Inferior parietal cortex (tissue), 1 donor: Measurements from ENCODE around the gene ARHGEF28.

Source experiments
- DNase-seq: peaks from one replicate; pipeline ENCODE4 v3.0.0-alpha.2; 2016; ENCODE audit errors: extremely low spot score

Gene ARHGEF28

GRCh38 chr5:73960426-73960825 is 334.4 kb downstream of the ARHGEF28 start:
- no peak for DNase-seq

- DNase-seq: no peak
Measured at GRCh38 chr5:73962801-73963425, 336.9 kb downstream of the ARHGEF28 start.

GRCh38 chr5:73964352-73964865 is 338.4 kb downstream of the ARHGEF28 start:
- DNase-seq: no peak

GRCh38 chr5:73966451-73966850 is 340.5 kb downstream of the ARHGEF28 start:
- no peak for DNase-seq

DNA sequence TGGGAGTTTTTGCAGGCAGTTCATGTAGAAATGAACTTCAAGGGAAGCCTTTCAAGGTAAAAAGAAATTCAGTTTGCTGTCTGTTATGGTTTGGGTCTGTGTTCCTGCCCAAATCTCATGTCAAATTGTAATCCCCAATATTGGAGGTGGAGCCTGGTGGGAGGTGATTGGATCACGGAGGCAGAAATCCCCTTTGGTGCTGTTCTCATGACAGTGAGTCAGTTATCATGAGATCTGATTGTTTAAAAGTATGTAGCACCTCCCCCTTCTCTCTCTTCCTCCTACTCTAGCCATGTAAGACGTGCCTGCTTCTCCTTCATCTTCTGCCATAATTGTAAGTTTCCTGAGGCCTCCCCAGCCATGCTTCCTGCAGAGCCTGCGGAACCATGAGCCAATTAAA is 341.4 kb downstream of the ARHGEF28 start:
- no peak for DNase-seq

GRCh38 chr5:73968246-73968645 is 342.2 kb downstream of the ARHGEF28 start:
- no peak for DNase-seq

DNA sequence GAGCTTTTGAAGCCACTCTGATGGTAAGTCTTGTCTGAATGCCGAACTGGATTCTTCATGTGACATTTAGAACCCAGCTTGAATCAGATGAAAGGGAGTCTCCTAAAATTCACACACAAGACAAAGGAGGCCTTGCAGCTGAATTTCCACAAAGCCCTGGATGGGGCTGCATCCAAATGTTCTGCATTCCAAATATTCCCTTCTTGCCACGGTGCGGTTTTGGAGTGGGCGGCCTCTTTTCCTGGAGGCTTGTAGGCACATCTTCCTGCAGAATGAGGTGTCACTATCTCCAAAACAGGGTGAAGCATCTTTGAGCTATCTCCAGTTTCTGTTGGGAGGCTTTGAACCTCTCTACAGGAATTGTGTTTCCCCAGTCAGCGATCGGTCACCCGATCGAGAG is 342.7 kb downstream of the ARHGEF28 start:
- peak; percentile 61 for DNase-seq

DNA sequence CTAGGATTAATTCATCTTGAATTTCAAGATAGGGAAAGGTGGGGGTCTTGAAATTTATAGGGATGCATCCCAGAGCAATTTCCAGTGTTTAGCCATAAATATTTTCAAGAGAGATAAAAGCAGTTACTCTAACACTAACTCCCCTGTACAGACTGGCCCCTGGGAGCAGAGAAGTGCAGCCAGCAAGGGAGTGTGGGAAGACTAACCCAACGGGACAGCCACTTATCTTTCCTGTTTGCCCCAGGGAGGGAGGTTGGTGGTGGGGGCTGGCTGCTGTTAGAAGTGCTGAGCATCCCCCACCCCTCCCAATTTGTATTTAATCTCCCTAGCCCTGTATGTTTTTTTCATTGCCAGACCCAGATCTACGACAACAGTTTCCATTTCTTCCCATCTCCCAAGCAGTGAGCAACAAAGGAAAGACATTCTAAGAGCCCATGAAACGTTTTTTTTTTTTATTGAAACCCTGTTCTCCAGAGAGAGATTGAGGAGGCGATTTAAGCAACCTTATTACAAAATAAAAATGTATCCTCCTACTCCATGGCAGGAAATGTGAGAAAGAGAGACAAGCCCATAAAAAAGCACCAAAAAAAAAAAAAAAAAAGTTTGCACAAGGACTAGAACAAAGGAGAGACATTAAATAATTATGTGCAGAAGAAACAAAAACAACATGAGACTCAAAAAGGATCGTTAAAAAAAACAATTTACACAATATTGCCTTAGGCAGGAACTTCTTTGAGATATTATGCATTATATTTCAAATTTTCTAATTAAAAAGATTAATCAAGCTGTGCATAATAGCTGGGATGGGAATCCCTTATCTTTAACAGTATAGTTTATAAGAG is 343.4 kb downstream of the ARHGEF28 start:
- no peak for DNase-seq

DNA sequence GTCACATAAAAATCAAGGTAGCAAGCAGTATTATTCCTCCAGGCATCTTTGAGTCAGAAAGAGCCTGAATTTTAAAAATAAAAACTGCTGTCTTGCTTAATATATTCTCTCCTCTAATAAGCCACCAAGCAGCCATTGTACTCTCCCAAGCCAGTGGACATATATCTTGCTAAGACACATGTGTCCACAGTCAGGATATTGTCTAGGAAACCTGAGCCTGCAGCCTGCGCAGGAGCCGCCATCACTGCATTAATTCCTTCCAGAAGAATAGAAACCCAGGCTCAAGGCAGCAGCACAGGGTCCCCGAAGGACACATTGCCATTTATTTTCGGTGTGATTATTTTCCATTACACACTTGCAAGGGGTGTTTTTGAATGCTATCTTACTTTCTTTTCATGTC is 345.3 kb downstream of the ARHGEF28 start:
- DNase-seq: no peak

- DNase-seq: no peak
Measured at GRCh38 chr5:73973135-73973534, 347.1 kb downstream of the ARHGEF28 start.

GRCh38 chr5:73974871-73975360 is 348.9 kb downstream of the ARHGEF28 start:
- DNase-seq: no peak

DNA sequence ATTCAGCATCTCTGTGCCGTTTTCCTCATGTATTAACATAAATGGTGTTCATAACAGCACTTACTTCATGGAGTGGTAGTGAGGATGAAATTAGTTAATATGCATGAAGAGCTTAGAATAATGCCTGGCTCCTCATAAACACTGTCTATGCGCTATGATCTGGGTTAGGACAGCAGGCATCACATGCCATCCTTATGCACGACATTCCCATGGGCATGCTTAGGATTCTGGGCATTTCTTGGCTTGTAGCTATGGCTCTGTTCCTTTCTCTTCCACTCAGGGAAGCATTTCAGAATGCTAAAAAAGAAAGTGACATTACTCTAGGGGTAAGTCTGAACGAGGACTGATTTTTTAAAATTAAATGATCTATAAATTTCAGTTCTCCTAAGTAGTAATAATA is 349.8 kb downstream of the ARHGEF28 start:
- no peak for DNase-seq

DNA sequence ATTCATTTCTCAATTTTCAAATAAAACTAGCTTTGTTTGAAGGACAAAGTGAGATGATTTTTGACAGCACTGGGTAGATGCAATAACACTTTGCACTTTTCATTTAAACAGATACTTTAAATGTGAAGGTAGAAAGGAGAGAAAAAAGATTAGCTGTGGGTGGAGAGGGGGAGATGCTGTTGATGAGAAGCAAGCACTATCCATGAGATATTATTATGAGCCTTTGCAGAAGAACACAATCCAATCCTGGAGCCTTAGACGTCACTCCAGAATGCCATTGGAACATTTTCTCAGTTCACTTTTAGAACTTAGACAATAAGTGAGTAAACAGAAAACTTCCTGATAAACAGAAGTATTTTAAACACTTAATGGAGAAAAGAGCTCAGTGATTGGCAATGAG is 351.1 kb downstream of the ARHGEF28 start:
- no peak for DNase-seq

- no peak for DNase-seq
Measured at GRCh38 chr5:73979321-73979720, 353.3 kb downstream of the ARHGEF28 start.

DNA sequence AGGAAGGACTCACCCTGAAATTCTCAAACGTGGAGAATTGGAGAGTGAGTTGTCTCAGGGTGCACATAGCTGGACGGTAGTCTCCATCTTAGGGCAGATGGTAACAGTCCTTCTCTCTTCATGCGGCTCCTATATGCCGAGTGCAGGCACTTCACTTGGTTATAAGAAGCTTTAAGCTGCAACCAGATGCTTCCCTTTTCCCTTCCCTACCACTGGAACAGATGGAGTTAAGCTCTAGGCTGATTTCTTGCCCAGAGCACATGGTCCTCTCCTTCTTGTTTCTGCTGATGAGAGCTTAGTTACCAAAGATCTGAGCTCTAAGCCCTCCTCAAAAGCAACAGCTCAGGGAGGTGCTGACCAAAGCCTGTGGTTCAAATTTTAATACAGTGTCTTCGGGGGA is 355.7 kb downstream of the ARHGEF28 start:
- DNase-seq: no peak

- no peak for DNase-seq
Measured at GRCh38 chr5:73983644-73984043, 357.6 kb downstream of the ARHGEF28 start.

- DNase-seq: no peak
Measured at GRCh38 chr5:73985145-73985544, 359.1 kb downstream of the ARHGEF28 start.

- DNase-seq: no peak
Measured at GRCh38 chr5:73986729-73987128, 360.7 kb downstream of the ARHGEF28 start.

- DNase-seq: no peak
Measured at GRCh38 chr5:73987915-73988314, 361.9 kb downstream of the ARHGEF28 start.

DNA sequence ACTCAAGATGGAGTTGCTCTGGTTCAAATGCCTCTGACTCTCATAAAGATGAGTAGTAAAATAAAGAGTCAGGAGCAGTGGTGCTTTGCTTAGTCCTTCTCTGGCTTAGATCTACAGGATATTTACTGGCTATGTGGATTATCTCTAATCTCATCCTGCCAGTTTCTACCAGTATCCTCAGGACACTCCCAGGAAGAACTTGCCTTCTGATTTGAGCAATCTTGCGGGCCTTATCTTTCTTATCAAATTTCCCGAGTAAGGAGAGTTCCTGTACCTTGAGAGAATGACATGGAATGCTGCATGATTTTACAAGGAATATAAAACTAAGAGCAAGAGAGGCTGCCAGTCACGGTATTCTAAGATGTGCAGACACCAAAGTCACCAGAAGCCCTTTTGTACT is 364.0 kb downstream of the ARHGEF28 start:
- no peak for DNase-seq
